ENCODE data around the gene PCNT.

Gene PCNT

DNA sequence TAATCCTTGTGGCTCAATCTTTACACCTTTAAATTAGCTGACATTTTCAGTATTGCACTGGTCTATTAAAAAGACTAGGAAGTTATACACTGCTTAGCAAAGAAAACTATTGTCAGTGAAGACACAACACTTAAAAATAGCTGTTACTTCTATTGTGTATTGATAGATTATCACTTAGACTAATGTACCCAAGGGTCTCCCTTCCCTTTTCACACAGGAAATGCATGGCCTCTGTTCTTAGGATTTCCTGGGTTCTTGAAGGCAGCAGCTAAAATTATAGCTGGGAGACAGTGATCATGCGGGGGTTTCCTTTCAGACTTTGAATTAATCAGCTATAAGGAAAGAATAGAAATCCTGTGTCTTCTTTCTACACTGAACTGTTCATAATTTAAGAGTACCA lies 147.6 kb downstream of the PCNT start:
- in situ Hi-C loops (cut with MboI; ENCODE audit: low sequenced_read_pairs): no loop called here

DNA sequence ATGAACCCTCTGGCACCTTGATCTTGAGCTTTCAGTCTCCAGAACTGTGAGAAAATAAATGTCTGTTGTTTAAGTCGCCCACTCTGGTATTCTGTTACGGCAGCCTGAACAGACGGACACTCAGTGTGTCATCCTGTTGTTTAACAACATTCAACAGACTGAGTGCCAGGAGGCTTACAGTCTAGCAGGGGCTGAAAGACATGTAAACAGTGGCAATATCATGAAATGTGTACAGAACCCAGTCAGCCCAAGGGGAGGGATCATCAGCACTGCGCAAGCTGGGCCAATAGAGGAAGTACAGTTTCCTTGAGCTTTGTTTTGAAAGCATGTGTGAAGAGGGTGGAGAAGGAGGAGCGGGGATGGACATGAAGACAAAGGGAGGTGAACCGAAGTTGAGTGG lies 148.3 kb downstream of the PCNT start:
- in situ Hi-C loops (cut with MboI; ENCODE audit: low sequenced_read_pairs): no loop called here

DNA sequence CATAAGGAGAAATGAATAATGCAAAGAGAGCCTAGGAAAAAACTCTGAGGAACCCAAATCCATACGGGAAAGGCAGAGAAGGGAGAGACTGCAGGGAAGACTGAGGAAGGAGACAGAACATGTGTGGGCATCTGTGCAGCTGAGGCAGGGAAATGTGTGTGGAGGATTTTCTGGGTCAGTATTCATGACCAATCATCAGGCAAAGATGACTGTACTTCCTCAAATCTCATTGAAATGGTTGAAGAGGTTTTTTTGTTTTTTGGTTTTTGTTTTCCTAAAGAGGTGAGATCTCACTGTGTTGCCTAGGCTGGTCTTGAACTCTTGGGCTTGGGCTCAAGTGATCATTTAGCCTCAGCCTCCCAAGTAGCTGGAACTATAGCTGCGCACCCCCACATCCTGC lies 150.4 kb downstream of the PCNT start:
- in situ Hi-C loops (cut with MboI; ENCODE audit: low sequenced_read_pairs): no loop called here

DNA sequence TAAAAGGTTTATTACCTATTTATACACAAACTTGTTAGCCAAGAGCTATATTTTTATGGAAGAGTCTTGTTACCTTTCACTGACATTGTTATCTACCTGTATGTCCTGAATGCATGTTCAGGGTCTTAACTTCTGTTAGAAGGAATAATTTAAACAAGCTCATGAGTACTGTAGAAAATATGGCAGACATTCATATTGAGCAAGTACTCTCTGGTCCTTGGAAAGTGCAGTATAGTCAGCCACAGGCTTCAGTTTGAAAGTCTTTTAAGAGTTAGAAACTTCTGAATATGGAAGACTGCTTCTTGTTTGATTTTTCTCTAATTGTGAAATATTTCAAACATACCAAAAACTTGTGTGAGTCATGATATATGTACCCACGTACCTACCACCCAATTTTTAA lies 151.3 kb downstream of the PCNT start:
- in situ Hi-C loops (cut with MboI; ENCODE audit: low sequenced_read_pairs): no loop called here

DNA sequence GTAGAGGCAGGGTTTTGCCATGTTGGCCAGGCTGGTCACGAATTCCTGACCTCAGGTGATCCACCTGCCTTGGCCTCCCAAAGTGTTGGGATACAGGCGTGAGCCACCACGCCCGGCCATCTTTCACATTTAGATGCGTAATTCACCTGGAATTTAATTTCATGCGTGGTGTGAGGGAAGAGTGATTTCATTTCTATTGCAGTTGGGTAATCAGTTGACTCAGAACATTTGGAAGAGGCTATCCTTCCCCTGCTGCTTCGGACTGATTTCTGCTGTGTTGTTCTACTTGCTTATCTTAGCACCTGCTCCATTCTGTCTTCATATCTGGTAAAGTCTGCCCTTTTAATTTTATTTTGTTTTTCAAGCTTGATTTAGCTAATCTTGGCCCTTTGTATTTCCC lies 153.8 kb downstream of the PCNT start:
- in situ Hi-C loops (cut with MboI; ENCODE audit: low sequenced_read_pairs): no loop called here

DNA sequence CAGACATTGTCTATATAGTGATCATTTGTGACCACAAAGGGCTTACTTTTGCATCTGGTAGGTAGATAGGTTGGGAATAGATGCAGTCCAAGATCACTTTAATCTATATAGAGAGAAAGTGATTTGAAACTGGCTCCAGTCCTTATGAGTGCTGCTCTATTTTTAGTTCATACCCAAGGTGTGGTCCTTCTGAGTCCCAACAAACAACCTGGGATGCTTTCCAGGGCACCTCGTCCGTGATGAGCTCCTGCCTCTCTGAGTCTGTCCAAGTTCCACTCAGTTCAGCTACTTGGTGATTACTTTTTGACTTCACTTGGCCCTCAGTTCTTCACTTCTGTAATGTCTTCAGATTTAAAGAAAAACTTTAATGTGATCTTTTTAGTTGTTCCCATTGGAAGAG lies 155.0 kb downstream of the PCNT start:
- in situ Hi-C loops (cut with MboI; ENCODE audit: low sequenced_read_pairs): no loop called here

DNA sequence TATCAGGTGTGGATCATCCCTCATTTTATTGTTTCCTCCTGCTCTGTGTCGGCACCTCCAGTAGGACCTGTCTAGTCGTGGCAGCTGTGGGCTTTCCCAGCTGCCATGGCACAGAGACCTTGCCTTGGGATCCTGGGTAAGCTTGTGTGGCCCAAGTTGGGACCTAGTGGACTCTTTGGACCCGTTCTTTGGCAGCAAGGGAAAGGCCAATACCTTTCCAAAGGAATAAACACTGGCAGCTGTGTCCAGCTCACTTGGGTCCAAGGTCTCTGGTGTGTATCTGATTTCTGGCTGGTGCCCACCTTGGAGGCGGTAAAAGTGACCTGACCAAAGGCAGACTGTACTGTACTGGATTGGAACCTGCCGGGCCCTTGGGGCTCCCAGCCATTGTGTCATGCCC lies 156.5 kb downstream of the PCNT start:
- in situ Hi-C loops (cut with MboI; ENCODE audit: low sequenced_read_pairs): no loop called here

DNA sequence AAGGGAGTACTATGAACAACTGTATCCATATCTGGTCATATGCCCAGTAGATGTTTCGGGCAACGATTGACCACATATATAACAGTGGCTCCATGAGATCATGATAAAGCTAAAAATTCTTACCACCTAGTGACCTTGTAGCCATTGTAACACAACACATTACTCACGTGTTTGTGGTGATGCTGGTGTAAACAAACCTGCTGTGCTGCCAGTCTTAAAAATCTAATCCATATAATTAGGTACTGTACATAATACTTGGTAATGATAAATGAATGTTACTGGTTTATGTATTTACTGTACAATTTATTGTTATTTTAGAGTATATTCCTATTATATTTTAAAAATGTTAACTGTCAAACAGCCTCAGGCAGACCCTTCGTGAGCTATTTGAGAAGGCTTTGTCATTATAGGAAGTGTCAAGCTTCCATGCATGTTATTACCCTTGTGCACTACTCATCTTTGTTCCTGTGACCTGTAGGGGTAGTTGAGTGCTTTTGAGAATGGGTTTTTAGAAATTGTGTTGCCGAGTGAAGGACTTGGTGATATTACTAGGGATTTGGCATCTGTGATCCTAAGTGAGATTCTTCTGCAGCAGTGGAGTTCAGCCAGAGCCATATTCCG lies 158.4 kb downstream of the PCNT start:
- in situ Hi-C loops (cut with MboI; ENCODE audit: low sequenced_read_pairs): no loop called here

DNA sequence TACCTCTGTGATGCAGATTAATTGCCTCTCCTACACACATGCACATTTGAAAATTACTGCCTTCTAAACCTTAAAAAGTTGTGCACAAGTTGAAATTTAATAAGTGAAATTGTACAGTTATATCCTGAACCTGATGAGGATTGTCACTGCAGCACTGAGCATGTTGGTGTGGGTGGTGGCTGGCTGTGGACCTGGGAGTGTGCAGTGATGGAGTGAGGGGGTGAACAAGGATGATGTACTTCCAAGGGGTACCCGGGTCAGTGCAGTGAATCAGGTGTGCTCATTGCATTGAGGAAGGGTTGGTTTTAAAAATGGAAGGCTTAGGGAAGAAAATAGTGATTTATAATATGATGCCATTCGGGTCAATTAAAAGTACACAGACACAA lies 158.9 kb downstream of the PCNT start:
- in situ Hi-C loops (cut with MboI; ENCODE audit: low sequenced_read_pairs): no loop called here

DNA sequence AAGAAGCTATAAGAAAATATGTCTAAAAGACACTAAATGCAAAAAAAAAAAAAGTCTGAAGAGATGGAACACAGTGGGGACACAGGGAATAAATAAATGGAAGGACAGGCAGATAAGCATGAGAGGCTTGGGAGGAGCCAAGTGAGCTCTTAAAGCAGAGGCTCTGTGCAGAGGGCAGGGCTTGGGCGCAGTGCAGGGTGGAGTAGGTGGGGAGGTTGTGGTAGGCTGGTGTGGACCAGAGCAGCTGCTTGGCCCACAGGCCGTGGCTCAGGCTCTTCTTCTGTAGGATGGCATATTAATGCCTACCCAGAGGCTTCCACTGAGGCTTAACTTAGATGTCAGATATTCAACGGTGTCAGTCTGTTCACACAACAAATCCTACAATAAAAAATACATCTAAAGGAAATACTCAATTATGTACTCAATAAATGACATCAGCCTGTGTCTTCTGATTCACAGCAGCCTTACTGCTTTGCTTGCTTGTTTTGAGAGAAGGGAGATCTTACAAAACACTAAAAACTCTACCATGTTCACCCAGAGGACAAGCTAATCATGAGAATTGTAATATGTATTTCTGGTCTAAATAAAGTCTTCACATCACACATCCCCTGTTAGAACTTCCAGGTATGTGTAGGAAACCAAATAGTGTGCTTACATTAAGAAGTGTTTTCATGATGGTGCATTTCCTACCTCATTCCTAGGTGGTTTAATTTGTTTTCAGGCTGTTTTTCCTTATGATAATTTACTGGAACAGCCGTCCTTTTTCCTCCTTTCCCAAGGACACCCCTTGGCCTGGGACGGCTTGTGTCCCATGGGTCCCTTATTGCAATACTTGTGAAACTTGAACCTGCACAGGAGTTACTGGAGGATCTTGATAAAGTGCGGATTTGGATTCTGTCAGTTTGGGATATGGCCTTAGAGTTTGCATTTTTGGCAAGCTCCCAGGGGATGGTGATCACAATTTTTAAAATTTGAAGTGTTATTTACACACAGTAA lies 159.6 kb downstream of the PCNT start:
- in situ Hi-C loops (cut with MboI; ENCODE audit: low sequenced_read_pairs): no loop called here

DNA sequence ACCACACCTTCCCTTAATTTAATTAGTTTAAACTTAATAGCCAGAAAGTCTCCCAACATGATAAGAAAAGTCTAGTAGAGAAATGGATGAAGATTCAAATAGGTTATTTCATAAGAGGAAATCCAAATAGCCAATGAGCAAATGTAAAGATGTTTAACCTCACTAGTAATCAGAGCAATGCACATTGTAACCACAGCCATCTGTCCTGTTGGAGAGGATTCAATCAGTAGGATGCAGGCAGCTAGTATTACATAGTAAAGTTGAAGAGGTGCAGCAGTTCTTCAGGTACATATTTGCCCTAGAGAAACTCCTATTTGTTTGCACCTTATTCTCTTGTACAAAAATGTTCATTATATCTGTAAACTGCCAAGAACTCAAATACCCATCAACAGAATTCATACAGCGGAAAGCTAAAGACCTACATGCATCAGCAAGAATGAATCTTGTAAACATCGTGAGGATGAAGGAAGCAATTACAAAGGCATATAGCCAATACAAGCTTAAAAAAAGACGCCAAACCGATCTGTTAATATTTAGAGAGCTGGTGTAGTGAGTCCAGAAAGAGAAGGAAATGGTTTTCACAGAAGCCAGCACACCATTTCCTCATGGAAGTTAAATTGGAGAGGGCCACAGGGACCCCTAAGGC lies 162.6 kb downstream of the PCNT start:
- in situ Hi-C loops (cut with MboI; ENCODE audit: low sequenced_read_pairs): no loop called here

DNA sequence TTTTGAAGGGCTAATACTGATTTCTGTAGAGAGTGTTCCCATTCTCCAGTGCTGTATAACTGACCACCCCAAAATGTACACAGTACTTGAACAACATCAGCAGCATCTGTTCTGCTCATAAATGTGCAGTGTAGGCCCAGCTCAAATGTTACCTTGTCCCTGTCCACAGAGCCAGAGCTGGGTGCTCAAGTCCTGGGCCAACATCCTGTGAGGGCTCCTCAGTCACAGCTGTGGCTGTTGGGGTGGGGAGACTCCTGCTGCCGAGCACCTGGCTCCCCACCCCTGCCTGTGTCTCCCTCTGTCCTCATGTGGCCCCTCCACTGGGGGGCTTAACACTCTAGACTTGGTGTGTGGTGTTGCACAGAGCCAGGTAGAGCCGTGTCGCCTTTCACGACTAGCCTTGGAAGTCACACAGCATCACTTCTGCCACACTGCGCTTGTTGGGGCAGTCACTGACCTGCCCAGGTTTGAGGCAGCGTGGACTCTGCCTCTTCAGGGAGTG lies 165.3 kb downstream of the PCNT start:
- in situ Hi-C loops (cut with MboI; ENCODE audit: low sequenced_read_pairs): no loop called here

DNA sequence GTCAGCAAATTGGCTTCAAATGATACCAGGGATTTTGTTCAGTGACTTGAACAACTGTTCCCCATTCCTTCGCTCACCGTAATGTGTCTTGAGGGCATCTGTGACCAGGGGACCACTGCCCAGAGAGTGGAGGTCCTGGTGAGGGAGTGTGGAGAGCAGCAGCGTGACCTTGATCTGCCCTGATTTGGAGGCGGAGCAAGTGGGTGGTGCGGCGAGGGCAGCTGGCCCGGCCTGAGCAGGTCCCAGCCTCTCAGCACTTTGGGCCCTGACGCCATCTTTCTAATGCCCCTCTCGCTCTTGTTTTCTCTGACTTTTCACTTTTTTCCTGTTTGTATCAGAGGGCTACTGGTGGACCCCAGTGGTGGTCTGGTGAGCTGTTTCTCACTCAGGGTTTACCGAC lies 165.8 kb downstream of the PCNT start:
- in situ Hi-C loops (cut with MboI; ENCODE audit: low sequenced_read_pairs): no loop called here

DNA sequence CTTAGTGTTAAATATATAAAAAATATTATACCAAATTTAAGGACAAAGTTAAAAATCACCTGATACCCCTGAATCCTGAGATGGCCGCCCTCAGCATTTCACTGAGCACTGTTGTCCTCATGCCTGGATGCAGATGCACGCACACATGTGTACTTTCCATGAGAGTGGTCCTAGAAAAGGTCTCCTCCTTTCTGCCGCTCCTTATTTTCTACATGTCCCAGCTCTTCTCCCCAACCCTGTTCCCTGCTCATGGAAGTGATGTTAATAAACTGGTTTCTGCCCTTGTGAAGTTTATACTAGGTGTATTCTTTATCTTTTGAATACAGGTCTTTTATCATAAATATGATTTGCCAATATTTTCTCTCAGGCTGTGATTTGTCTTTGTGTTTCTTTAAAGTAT lies 167.6 kb downstream of the PCNT start:
- in situ Hi-C loops (cut with MboI; ENCODE audit: low sequenced_read_pairs): no loop called here

DNA sequence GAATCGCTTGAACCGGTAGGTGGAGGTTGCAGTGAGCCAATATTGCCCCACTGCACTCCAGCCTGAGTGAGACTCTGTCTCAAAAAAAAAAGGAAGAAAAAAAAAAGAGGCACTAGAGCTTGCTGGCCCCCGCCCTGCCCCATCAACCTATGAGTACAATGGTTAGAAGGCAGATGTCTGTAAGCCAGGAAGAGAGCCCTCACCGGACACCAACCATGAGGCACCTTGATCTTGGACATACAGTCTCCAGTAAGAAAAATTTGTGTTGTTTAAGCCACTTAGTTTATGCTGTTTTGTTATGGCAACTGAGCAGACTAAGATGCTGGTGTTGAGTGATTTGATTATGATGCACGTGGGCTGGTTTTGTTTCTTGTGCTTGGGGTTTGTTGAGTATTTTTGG lies 168.9 kb downstream of the PCNT start:
- in situ Hi-C loops (cut with MboI; ENCODE audit: low sequenced_read_pairs): no loop called here

DNA sequence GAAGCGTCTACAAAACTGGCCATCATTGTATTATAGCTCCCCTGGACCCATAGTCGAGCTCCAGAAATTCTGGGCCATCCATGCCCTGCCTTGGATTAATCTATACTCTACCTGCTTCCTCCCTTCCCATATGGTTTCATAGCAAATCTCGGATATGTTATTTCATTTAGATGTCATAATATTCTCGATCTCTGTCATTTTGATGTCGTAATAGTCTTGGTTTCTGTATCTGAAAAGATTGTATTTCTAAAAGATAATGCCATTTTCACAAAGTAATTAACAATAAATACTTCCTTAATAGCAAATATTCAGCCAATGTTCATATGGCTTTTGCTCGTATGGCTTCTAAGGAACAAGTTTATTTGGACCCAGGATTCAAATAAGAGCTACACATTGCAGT lies 169.9 kb downstream of the PCNT start:
- in situ Hi-C loops (cut with MboI; ENCODE audit: low sequenced_read_pairs): no loop called here

Data from HL-60/S4 (cell line).